Hippocampal formation (tissue), 2 donors: ENCODE data around the gene LRRC56.
"Not testable (repeated sequence)": the region's sequence is repeated elsewhere in the genome, so short reads cannot be mapped to it uniquely, and the experiment has no call there.

ENCODE experiments used
- DNase-seq, 2 donors: peaks; one replicate each; lab custom pipeline; 2025; lab: John Stamatoyannopoulos, UW

The LRRC56 gene

GRCh38 chr11:559020-559620 is 21.8 kb downstream of the LRRC56 start:
- no peak for DNase-seq

DNA sequence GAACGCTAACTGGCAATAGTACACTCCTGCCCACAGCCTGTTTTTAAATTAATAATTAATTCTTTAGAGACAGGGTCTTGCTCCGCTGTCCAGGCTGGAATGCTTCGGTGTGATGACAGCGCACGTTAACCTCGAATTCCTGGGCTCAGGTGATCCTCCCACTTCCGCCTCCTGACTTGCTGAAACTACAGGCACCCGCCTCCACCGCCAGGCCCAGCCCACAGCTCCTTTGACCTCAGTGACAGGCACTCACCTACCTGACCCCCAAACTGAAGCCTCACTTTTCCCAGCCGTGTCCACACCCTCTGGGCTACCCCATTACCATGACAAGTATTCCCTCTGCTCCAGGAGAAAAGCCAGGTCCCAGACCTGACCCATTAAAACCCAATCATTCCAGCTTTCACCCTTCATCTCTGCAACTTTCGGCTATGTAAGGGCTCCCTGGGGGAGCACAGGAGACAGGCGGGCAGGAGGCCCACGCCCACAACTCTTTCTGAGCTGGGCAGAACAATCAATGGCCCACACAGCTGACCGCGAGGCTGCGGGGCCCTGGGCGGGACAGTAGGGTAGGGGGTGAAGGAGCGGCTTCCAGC is 22.5 kb downstream of the LRRC56 start:
- no peak for DNase-seq

DNA sequence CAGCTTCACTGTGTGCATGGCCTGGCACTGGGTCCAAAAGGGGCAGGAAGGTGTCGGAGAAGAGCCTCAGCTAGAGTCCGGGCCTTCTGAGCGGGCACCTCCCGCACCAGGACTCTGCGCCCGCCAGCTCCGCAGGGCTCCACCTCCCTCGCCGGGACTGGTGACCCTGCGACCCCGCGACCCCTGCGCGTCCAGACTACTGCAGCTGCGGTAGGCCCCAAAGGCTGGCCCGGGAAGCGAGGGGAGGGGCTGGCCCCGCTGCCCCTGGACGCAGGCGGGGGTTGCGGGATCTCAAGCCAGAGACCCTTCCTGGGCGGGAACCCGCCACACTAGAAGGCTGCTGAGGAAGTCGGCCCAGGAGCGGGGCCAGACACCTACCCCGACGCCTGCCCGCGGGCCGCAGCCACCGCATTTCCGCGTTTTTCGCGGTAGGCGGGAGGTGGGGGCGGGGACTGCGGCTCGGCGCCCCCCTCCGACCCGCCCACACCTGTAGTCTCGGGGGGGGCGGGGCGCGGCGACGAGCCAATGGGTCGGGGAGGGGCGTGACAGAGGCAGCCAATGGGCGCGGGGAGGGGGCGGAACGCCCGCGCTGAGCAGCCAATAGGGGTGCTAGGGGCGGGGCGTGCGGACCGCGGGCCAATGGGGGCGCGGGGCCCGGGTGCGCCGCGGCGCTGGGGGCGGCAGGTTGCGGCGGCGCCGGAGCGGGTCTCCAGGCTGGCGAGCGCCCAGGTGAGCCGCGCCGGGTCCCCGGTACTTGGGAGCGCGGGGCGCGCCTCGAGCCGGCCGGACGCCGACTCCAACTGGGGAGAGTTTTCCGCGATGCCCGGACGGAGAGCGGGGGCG is 23.2 kb downstream of the LRRC56 start, which contains the start of the genes LMNTD2 and RASSF7:
Gene LMNTD2, minus strand, starts transcription at position 434 of the 843 bp plus-strand sequence. Its CDS starts 22 bp downstream, at position 412.
Gene RASSF7, plus strand, starts transcription at position 666 of the 843 bp plus-strand sequence. CDS start 799 bp downstream, outside the sequence.
- peak; percentile 68 to 86 for DNase-seq

- no peak for DNase-seq
Observed at GRCh38 chr11:561148-562003, 24.0 kb downstream of the LRRC56 start.

- DNase-seq = no peak
Observed at GRCh38 chr11:562046-562645, 24.8 kb downstream of the LRRC56 start.

GRCh38 chr11:563066-563811 is 25.9 kb downstream of the LRRC56 start:
- DNase-seq = no peak

DNA sequence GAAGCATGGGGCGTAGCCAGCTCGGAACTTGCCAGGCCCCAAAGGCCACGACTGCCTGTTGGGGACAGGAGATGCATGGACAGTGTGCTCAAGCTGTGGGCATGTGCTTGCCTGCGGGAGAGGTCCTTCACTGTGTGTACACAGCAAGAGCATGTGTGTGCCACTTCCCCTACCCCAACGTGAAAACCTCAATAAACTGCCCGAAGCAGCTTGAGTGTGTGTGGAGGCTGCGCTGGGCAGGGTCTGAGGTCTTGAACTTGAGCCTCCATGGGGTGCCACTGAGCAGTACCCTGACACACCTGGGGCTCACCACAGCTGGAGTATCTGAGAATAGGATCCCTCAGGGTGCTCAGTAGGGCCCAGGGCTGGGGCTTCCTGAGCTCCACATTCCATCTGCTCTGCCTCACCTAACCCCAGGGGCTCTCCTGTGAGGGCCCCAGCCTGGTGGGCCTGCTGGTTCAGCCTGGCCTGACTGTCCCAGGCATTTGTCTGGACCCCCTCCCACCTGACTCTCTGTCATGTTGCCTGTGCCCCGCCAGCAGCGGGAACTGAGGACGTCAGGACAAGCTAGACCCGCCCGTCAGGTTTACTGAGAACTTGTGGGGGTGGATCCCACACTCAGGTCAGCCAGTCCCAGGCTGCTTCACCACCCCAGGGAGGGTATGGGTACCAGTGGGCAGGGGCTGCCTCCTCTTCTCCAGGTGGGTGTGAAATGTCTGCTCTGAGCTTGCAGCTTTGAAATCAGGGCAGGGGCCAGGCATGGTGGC is 26.7 kb downstream of the LRRC56 start:
- DNase-seq = no peak

- no peak for DNase-seq
Observed at GRCh38 chr11:565921-566509, 28.7 kb downstream of the LRRC56 start.

GRCh38 chr11:567011-567628 is 29.8 kb downstream of the LRRC56 start:
- DNase-seq = no peak

DNA sequence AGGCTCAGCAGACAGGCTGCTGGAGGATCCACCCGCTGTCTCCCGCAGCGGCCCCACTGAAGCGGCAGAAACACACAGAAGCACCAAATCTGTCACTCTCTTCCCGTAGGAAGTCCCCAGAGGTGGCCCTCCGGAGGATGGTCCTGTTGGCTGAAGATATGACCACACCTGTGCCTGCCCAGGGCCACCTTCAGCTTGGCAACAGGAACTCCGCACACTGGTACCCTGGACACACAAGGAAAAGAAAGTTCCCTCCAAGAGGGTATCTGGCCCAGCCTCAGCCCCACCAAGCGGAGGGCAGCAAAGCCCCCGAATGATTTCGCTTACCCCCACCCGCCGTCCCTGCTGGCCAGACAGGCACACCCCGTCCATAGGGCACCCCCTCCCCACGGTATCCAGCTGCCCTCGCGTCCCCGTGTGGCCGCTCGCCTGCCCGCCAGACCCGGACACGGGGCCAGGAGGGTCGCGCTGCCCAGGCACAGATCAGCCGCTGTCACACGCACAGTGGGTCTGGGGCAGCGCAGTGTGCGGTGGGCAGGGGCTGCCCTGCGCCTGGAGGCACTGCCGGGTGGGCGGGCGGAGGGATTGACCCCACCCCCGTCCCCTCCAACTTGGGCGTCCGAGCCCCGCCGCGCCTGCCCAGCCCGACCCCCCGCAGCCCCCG is 30.4 kb downstream of the LRRC56 start:
- no peak for DNase-seq

DNA sequence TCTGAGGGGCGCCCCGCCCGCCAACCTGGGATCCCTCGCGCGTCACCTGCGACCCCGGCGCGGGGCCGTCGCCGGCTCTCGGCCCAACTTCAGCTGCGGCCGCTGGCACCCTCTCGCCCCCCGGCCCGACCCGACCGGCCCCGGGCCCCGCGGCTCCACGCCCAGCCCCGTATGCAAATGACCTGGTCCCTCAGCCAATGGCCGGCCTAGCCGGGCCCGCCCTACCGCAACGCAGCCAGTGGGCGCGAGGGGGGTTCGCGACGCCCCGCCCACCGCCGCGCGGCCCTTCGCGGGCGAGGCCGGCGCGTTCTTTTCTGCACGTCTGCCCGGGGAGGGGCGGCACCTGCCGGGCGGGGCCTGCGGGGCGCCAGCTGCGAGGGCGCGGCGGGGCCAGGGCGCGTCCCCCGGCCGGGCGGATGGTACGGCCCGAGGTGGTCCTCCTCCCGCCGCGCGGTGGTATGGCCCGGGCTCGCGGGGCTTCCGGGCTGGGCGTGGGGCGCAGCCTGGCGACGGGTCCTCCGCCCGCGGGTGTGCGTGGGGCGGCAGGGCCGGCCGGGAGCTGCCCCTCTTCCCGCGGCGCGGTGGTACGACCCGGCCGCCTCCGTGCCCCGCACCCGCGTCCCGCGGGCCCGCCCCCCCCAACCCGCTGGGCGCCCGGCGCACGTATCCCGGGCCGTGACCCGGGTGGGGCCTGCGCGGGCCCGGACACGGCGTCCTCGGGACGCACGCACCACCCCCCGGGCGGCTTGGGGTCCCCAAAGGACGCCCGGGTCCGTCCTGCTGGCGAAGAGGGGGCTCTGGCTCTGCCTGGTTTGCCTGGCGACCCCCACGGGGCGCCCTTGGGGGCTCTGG is 31.2 kb downstream of the LRRC56 start:
- peak; percentile 83 to 88 for DNase-seq

GRCh38 chr11:569158-569885 is 32.0 kb downstream of the LRRC56 start:
- DNase-seq = no peak

GRCh38 chr11:571802-572185 is 34.5 kb downstream of the LRRC56 start:
- no peak for DNase-seq

GRCh38 chr11:573146-573759 is 35.9 kb downstream of the LRRC56 start:
- DNase-seq = no peak

- DNase-seq = not testable (repeated sequence)
Observed at GRCh38 chr11:574031-574570, 36.8 kb downstream of the LRRC56 start.
